HepG2 (cell line): Measurements from ENCODE around the gene NME7.

Source experiments
- MAFK ChIP-seq, 2 experiments: IDR thresholded peaks in 1 of 2; conservative IDR thresholded peaks in 1 of 2; 2 replicates each; pipeline ENCODE4 v1.6.1; 2011; ENCODE audit warnings: improper control_type of control experiment in 2 of 2, low read length in 2 of 2
- SP1 ChIP-seq, 2 experiments: fragments of 450-650 bp in 1 of 2; sonication (generic) in 1 of 2; formaldehyde crosslinking in 1 of 2; IDR thresholded peaks; 2 replicates each; pipeline versions ENCODE4 v1.4.0 to v1.6.1; 2016 to 2020; ENCODE audit warnings: missing genetic modification reagents in 1 of 2
- TCF7L2 ChIP-seq: IDR thresholded peaks from 2 replicates; pipeline ENCODE4 v1.6.1; 2011; ENCODE audit warnings: mild to moderate bottlenecking, low read depth, low read length, moderate library complexity
- ZKSCAN1 ChIP-seq: fragments of 150-350 bp; IDR thresholded peaks from 2 replicates; pipeline ENCODE4 v1.6.1; 2014; ENCODE audit warnings: low read length
- ZNF274 ChIP-seq: sonication (generic); formaldehyde crosslinking; IDR thresholded peaks from 2 replicates; pipeline ENCODE4 v1.5.1; 2020; ENCODE audit warnings: mild to moderate bottlenecking, missing genetic modification reagents
- ZNF644 ChIP-seq: IDR thresholded peaks from 2 replicates; pipeline ENCODE4 v1.6.1; 2016; ENCODE audit warnings: low read depth
- ZNF678 ChIP-seq: sonication (generic); formaldehyde crosslinking; IDR thresholded peaks from 2 replicates; pipeline ENCODE4 v1.4.0; 2020; ENCODE audit warnings: mild to moderate bottlenecking, missing genetic modification reagents
- TF ChIP-seq, protein P1 (sequence below): sonication (generic); formaldehyde crosslinking; IDR thresholded peaks from 2 replicates; pipeline ENCODE4 v1.5.0; 2020; ENCODE audit warnings: mild to moderate bottlenecking, missing genetic modification reagents, moderate library complexity
- TF ChIP-seq, protein P2 (sequence below): sonication (generic); formaldehyde crosslinking; IDR thresholded peaks from 2 replicates; pipeline ENCODE4 v1.4.0; 2020; ENCODE audit warnings: missing genetic modification reagents
- TF ChIP-seq, protein P3 (sequence below), 2 experiments: IDR thresholded peaks; 2 replicates each; pipeline ENCODE4 v1.6.1; 2011 to 2012; ENCODE audit warnings: low read length in 2 of 2, borderline replicate concordance in 1 of 2, low read depth in 1 of 2, mild to moderate bottlenecking in 1 of 2, moderate library complexity in 1 of 2

DNA sequence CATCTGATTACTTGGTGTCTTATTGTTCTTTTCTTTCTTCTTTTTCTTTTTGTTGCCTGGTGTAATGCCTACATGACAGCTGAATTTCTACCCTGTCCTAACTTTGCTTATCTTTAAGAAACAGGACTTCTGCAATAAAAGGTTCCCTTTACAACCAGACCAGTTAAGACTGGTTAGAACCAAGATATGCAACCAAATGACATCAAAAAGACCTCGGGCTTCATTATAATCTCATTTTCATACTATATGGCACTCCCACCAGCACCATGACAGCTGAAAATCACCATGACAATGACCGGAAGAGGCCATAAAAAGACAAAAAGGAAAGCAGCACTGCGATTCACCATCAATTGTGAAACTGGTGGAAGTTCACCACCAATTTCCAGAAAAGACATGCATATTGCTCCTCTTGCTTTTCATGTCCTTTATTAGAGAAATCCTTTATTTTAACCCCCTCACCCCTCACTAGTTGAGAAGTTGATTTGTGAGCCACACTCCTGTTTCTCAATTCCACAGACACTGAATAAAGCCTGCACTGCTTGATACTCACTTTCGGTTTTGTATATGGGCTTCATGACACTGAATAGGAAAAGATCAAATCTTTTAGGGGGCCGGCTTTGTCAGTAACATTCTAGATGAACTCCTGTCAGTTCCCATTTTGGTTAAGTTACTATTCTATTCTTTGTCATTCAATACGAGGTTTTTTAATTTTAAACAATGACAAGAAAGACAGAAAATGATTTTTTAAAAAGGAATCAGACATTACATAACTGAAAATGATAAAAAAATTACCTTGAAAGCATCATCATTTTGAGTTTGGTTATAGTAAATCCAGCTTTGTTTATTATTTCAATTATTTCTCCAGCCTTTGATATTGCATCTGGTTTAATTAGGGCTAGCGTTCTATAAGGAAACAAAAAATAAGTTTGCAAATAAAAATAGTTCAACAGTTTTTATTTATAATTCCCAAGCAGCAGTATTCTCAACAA lies 58.1 kb downstream of the NME7 start:
- no peak for TF ChIP-seq ZNF644 (CRISPR knock-in tag)
- TF ChIP-seq SP1 (IDR thresholded peaks at IDR 0.05): no peak
- no peak for TF ChIP-seq SP1 (CRISPR knock-in tag; IDR thresholded peaks at IDR 0.05)
- TF ChIP-seq ZKSCAN1: no peak
- no peak for TF ChIP-seq ZNF678 (CRISPR knock-in tag)
- TF ChIP-seq MAFK (conservative IDR thresholded peaks at IDR 0.05 in 1 of 2, IDR thresholded peaks at IDR 0.05 in 1 of 2; ENCODE audit: low read length in 2 of 2): no peak
- TF ChIP-seq, protein P1, sequence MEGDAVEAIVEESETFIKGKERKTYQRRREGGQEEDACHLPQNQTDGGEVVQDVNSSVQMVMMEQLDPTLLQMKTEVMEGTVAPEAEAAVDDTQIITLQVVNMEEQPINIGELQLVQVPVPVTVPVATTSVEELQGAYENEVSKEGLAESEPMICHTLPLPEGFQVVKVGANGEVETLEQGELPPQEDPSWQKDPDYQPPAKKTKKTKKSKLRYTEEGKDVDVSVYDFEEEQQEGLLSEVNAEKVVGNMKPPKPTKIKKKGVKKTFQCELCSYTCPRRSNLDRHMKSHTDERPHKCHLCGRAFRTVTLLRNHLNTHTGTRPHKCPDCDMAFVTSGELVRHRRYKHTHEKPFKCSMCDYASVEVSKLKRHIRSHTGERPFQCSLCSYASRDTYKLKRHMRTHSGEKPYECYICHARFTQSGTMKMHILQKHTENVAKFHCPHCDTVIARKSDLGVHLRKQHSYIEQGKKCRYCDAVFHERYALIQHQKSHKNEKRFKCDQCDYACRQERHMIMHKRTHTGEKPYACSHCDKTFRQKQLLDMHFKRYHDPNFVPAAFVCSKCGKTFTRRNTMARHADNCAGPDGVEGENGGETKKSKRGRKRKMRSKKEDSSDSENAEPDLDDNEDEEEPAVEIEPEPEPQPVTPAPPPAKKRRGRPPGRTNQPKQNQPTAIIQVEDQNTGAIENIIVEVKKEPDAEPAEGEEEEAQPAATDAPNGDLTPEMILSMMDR (CRISPR knock-in tag): no peak
- TF ChIP-seq ZNF274 (CRISPR knock-in tag): no peak
- TF ChIP-seq TCF7L2: no peak
- TF ChIP-seq, protein P2, sequence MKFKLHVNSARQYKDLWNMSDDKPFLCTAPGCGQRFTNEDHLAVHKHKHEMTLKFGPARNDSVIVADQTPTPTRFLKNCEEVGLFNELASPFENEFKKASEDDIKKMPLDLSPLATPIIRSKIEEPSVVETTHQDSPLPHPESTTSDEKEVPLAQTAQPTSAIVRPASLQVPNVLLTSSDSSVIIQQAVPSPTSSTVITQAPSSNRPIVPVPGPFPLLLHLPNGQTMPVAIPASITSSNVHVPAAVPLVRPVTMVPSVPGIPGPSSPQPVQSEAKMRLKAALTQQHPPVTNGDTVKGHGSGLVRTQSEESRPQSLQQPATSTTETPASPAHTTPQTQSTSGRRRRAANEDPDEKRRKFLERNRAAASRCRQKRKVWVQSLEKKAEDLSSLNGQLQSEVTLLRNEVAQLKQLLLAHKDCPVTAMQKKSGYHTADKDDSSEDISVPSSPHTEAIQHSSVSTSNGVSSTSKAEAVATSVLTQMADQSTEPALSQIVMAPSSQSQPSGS (CRISPR knock-in tag): no peak
- TF ChIP-seq, protein P3, sequence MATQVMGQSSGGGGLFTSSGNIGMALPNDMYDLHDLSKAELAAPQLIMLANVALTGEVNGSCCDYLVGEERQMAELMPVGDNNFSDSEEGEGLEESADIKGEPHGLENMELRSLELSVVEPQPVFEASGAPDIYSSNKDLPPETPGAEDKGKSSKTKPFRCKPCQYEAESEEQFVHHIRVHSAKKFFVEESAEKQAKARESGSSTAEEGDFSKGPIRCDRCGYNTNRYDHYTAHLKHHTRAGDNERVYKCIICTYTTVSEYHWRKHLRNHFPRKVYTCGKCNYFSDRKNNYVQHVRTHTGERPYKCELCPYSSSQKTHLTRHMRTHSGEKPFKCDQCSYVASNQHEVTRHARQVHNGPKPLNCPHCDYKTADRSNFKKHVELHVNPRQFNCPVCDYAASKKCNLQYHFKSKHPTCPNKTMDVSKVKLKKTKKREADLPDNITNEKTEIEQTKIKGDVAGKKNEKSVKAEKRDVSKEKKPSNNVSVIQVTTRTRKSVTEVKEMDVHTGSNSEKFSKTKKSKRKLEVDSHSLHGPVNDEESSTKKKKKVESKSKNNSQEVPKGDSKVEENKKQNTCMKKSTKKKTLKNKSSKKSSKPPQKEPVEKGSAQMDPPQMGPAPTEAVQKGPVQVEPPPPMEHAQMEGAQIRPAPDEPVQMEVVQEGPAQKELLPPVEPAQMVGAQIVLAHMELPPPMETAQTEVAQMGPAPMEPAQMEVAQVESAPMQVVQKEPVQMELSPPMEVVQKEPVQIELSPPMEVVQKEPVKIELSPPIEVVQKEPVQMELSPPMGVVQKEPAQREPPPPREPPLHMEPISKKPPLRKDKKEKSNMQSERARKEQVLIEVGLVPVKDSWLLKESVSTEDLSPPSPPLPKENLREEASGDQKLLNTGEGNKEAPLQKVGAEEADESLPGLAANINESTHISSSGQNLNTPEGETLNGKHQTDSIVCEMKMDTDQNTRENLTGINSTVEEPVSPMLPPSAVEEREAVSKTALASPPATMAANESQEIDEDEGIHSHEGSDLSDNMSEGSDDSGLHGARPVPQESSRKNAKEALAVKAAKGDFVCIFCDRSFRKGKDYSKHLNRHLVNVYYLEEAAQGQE (IDR thresholded peaks at IDR 0.05; ENCODE audit: borderline replicate concordance in 1 of 2, low read depth in 1 of 2, low read length in 2 of 2): no peak
